Spleen (tissue), 11 donors: ENCODE measurements around the gene SYCP2L. TPM values are rescaled to one million over a fixed set of nuclear protein-coding genes. Genes with fewer than 3 reads are reported as not detected.

Source experiments
- DNase-seq: peaks from one replicate; pipeline ENCODE4 v3.0.0-alpha.2; 2020
- H3K27ac ChIP-seq, 8 donors: fragments of 200-600 bp; sonication (generic) in 7 of 8; 1 replicate in 4 of 8; 2 replicates in 4 of 8; pipeline versions ENCODE4 v1.5.0 to v1.8.0; 2016 to 2021; ENCODE audit warnings: inconsistent platforms in 4 of 8, mild to moderate bottlenecking in 4 of 8, moderate library complexity in 1 of 8
- H3K27me3 ChIP-seq, 7 donors: fragments of 200-600 bp; sonication (generic) in 6 of 7; replicated peaks in 1 of 7; 1 replicate in 4 of 7; 2 replicates in 3 of 7; pipeline versions ENCODE4 v1.5.0 to v1.8.0; 2016 to 2021; ENCODE audit warnings: inconsistent platforms in 3 of 7, mild to moderate bottlenecking in 1 of 7
- H3K36me3 ChIP-seq, 6 donors: fragments of 200-600 bp; sonication (generic) in 5 of 6; 1 replicate in 4 of 6; 2 replicates in 2 of 6; pipeline versions ENCODE4 v1.5.0 to v1.8.0; 2016 to 2021; ENCODE audit warnings: inconsistent platforms in 2 of 6
- H3K4me1 ChIP-seq, 6 donors: fragments of 200-600 bp; sonication (generic) in 5 of 6; 1 replicate in 3 of 6; 2 replicates in 3 of 6; pipeline versions ENCODE4 v1.5.0 to v1.8.0; 2016 to 2021; ENCODE audit warnings: inconsistent platforms in 3 of 6
- H3K4me3 ChIP-seq, 8 donors: fragments of 200-600 bp; sonication (generic) in 7 of 8; 1 replicate in 4 of 8; 2 replicates in 4 of 8; pipeline versions ENCODE4 v1.5.0 to v1.8.0; 2016 to 2021; ENCODE audit warnings: inconsistent platforms in 4 of 8, mild to moderate bottlenecking in 4 of 8, moderate library complexity in 2 of 8
- H3K9me3 ChIP-seq, 8 donors: fragments of 200-600 bp; sonication (generic) in 7 of 8; 1 replicate in 4 of 8; 2 replicates in 4 of 8; pipeline versions ENCODE4 v1.5.0 to v1.8.0; 2016 to 2021; ENCODE audit warnings: inconsistent platforms in 4 of 8
- POLR2A ChIP-seq, 3 donors: fragments of 450-650 bp; IDR thresholded peaks; one replicate each; pipeline ENCODE4 v1.5.1; 2017; ENCODE audit warnings: antibody characterized with exemption in 3 of 3, mild to moderate bottlenecking in 1 of 3
- POLR2AphosphoS5 ChIP-seq, 3 donors: sonication (generic); formaldehyde crosslinking; IDR thresholded peaks; one replicate each; pipeline ENCODE4 v1.5.1; 2017; ENCODE audit warnings: antibody characterized with exemption in 3 of 3
- WGBS, 5 donors: extraction: QIAGEN DNeasy Blood & Tissue Kit in 3 of 5; methylation state at CpG; one replicate each; pipeline versions ENCODE4 v1.1.5 to v1.1.7; 2013 to 2018; 5-methylcytosine and 5-hydroxymethylcytosine counted together
- intact Hi-C: fragments of 100-400 bp; cut with DNase I; formaldehyde crosslinking; loops from one replicate; pipeline ENCODE4 v1.15.0; 2023; ENCODE audit warnings: low total_unique reads
- polyA plus RNA-seq, 3 donors: library from polyadenylated mRNA; stranded (reverse); fragments of 200-250 nt; gene quantifications; one replicate each; pipeline ENCODE4 v1.2.1, GENCODE V29; 2013
- total RNA-seq, 7 donors: library from RNA; depleted of rRNA in 3 of 7; stranded (reverse); fragments of >200 nt in 3 of 7; fragmentation: NEBNext Ultra II Directional in 4 of 7; extraction: Animal tissue kit (Norgen Biotek cat#: 25700) in 4 of 7; gene quantifications; one replicate each; pipeline versions ENCODE4 v1.1.0 to v1.2.1, GENCODE V29; 2016 to 2021
- TF ChIP-seq, protein P1 (sequence below), 11 experiments: fragments of 200-600 bp in 7 of 11; fragments of 450-650 bp in 4 of 11; sonication (generic) in 4 of 11; IDR thresholded peaks in 8 of 11; conservative IDR thresholded peaks in 3 of 11; 1 replicate in 7 of 11; 2 replicates in 4 of 11; pipeline versions ENCODE4 v1.4.0 to v1.8.0; 2016 to 2021; ENCODE audit warnings: antibody characterized with exemption in 11 of 11, inconsistent platforms in 4 of 11, mild to moderate bottlenecking in 1 of 11
- donor health status: healthy with polysubstance abuse.
- donor health status: DM: no; HTN: no; CAD: no; lungs with moderate emphysema.
- donor health status: DM: no; HTN: no; CAD: no.
- donor health status: Bipolar disorder and iron deficiency.
- donor health status: healthy.
- donor health status: DM: no; HTN: no; CAD: no.
- donor health status: DM: yes; HTN: yes; CAD: no.

The SYCP2L gene
- total and polyA plus RNA-seq, 10 donors: 0.06 to 0.83 (median 0.22) TPM; not detected in 2

- Histone ChIP-seq H3K27ac (no peak overlapping the region), H3K9me3 (no peaks in the 10 kb centered on the region), H3K27me3 (peaks cover 0 to 41% (median 4%) of the 10 kb centered on the region in 7 donors), H3K4me3 (no peak overlapping the region), H3K4me1 (peaks cover 0 to 6% (median 0%) of the 10 kb centered on the region in 6 donors), H3K36me3 (no peaks in the 10 kb centered on the region)
- no peak for DNase-seq
- intact Hi-C loops: no loop called here
- 77 to 87% (median 82%) methylated on average over 7 of the region's 7 CpGs for WGBS, 5 donors
- no peak for TF ChIP-seq POLR2A (IDR thresholded peaks at IDR 0.05)
- TF ChIP-seq POLR2AphosphoS5 (IDR thresholded peaks at IDR 0.05): no peak
- TF ChIP-seq, protein P1, sequence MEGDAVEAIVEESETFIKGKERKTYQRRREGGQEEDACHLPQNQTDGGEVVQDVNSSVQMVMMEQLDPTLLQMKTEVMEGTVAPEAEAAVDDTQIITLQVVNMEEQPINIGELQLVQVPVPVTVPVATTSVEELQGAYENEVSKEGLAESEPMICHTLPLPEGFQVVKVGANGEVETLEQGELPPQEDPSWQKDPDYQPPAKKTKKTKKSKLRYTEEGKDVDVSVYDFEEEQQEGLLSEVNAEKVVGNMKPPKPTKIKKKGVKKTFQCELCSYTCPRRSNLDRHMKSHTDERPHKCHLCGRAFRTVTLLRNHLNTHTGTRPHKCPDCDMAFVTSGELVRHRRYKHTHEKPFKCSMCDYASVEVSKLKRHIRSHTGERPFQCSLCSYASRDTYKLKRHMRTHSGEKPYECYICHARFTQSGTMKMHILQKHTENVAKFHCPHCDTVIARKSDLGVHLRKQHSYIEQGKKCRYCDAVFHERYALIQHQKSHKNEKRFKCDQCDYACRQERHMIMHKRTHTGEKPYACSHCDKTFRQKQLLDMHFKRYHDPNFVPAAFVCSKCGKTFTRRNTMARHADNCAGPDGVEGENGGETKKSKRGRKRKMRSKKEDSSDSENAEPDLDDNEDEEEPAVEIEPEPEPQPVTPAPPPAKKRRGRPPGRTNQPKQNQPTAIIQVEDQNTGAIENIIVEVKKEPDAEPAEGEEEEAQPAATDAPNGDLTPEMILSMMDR (IDR thresholded peaks at IDR 0.05 in 8 of 11, conservative IDR thresholded peaks at IDR 0.05 in 3 of 11): no peak
These were observed 134.9 kb downstream of the SYCP2L start for GRCh38 chr6:11021714-11022113.

DNA sequence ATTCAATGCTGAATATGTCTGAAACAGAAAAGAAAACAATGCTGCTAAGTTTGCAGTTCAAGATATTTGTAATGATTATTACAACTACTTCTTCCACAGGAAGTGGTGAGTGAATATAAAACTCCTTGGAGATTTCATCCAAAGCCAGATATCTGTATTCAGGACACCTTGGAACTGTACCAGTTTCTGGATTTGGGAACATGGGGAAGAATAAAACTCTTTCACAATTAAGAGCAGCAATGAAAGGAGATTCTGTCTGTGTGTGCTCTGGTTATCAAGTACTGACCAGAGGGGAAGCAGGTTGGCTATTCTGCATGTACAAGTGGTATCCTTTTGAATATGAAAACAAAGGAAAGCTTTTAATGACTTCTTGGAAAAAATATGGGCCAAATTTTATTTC lies 136.2 kb downstream of the SYCP2L start:
- Histone ChIP-seq H3K4me3 (no peak overlapping the region), H3K27ac (no peak overlapping the region), H3K9me3 (no peaks in the 10 kb centered on the region), H3K27me3 (peaks cover 0 to 44% (median 8%) of the 10 kb centered on the region in 7 donors), H3K4me1 (peaks cover 0 to 6% (median 0%) of the 10 kb centered on the region in 6 donors), H3K36me3 (no peaks in the 10 kb centered on the region)
- intact Hi-C loops: no loop called here
- no peak for TF ChIP-seq POLR2A (IDR thresholded peaks at IDR 0.05)
- no peak for TF ChIP-seq POLR2AphosphoS5 (IDR thresholded peaks at IDR 0.05)
- TF ChIP-seq, protein P1 (IDR thresholded peaks at IDR 0.05 in 8 of 11, conservative IDR thresholded peaks at IDR 0.05 in 3 of 11): no peak
- DNase-seq: no peak

Other genes with a start within 250 kb of the SYCP2L start
- 1 to 10 TPM in 2 of 7 donors, under 1 TPM in 1, not detected in 4; 0.50 to 1.5 (median 1.1) TPM for gene C6orf52, start 192.4 kb upstream of the SYCP2L start, total RNA-seq
- gene C6orf52, start 192.4 kb upstream of the SYCP2L start, polyA plus RNA-seq: under 1 TPM; 0.42 to 0.96 (median 0.64) TPM
- 10 to 100 TPM in 4 of 7 donors, 1 to 10 TPM in 3; 7.3 to 13.6 (median 10.8) TPM for gene PAK1IP1, start 192.1 kb upstream of the SYCP2L start, total RNA-seq
- 10 to 100 TPM in 2 of 3 donors, 1 to 10 TPM in 1; 8.4 to 14.7 (median 11.4) TPM for gene PAK1IP1, start 192.1 kb upstream of the SYCP2L start, polyA plus RNA-seq
- gene TMEM14C, start 164.0 kb upstream of the SYCP2L start, total RNA-seq: 10 to 100 TPM; 40.7 to 92.6 (median 60.7) TPM
- 100 to 1,000 TPM in 1 of 3 donors, 10 to 100 TPM in 2; 69.5 to 115 (median 87.5) TPM for gene TMEM14C, start 164.0 kb upstream of the SYCP2L start, polyA plus RNA-seq
- gene TMEM14B, start 139.2 kb upstream of the SYCP2L start, total RNA-seq: 10 to 100 TPM; 49.7 to 63.0 (median 57.9) TPM
- gene TMEM14B, start 139.2 kb upstream of the SYCP2L start, polyA plus RNA-seq: 10 to 100 TPM; 67.4 to 83.5 (median 69.4) TPM
- 1 to 10 TPM in 4 of 7 donors, under 1 TPM in 3; 0.39 to 2.2 (median 1.1) TPM for gene MAK, start 48.5 kb upstream of the SYCP2L start, total RNA-seq
- gene MAK, start 48.5 kb upstream of the SYCP2L start, polyA plus RNA-seq: under 1 TPM; 0.05 to 0.19 (median 0.11) TPM
- gene GCM2, start 5.0 kb upstream of the SYCP2L start, total RNA-seq: not detected
- not detected for gene GCM2, start 5.0 kb upstream of the SYCP2L start, polyA plus RNA-seq
- gene ELOVL2, start 157.3 kb downstream of the SYCP2L start, total RNA-seq: not detected
- under 1 TPM; 0.03 to 0.08 (median 0.04) TPM for gene ELOVL2, start 157.3 kb downstream of the SYCP2L start, polyA plus RNA-seq
- 1 to 10 TPM; 5.0 to 8.3 (median 6.2) TPM for gene SMIM13, start 206.8 kb downstream of the SYCP2L start, total RNA-seq
- 1 to 10 TPM; 1.5 to 3.2 (median 1.9) TPM for gene SMIM13, start 206.8 kb downstream of the SYCP2L start, polyA plus RNA-seq
- gene ERVFRD-1, start 224.7 kb downstream of the SYCP2L start, total RNA-seq: under 1 TPM in 2 of 7 donors, not detected in 5; 0.17 to 0.28 TPM
- gene ERVFRD-1, start 224.7 kb downstream of the SYCP2L start, polyA plus RNA-seq: not detected